ENCODE measurements around the gene M6PR. TPM values are rescaled to one million over a fixed set of nuclear protein-coding genes. Genes with fewer than 3 reads are reported as not detected.

M6PR gene
- polyA plus RNA-seq, 1 donor from 2014 or later: 52.8 TPM

DNA sequence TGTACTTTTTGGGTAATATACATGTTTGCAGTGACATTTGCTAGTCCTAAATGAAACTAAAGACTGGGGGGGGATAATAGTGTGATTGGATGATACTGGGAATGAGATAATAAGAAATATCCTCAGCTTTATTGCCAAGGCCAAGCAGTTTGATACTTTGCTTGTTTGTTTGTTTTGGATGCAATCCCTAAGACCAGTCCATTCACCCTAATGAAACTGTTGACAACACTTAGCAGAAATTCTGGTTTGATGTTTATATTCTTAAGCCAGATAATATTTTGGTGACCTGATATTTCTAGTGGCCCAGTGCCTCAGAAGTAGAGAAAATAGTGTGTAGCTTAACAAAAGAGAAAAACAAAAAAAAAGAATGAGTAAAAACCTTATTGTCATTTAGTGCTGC lies 33.3 kb downstream of the M6PR start:
- no peak for TF ChIP-seq RAD21 (conservative IDR thresholded peaks at IDR 0.05)
- no peak for TF ChIP-seq MXI1 (conservative IDR thresholded peaks at IDR 0.05; ENCODE audit: poor library complexity, severe bottlenecking)
- no peak for TF ChIP-seq TAF1 (IDR thresholded peaks at IDR 0.05; ENCODE audit: low read depth)
- TF ChIP-seq, protein P1, sequence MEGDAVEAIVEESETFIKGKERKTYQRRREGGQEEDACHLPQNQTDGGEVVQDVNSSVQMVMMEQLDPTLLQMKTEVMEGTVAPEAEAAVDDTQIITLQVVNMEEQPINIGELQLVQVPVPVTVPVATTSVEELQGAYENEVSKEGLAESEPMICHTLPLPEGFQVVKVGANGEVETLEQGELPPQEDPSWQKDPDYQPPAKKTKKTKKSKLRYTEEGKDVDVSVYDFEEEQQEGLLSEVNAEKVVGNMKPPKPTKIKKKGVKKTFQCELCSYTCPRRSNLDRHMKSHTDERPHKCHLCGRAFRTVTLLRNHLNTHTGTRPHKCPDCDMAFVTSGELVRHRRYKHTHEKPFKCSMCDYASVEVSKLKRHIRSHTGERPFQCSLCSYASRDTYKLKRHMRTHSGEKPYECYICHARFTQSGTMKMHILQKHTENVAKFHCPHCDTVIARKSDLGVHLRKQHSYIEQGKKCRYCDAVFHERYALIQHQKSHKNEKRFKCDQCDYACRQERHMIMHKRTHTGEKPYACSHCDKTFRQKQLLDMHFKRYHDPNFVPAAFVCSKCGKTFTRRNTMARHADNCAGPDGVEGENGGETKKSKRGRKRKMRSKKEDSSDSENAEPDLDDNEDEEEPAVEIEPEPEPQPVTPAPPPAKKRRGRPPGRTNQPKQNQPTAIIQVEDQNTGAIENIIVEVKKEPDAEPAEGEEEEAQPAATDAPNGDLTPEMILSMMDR (IDR thresholded peaks at IDR 0.05; ENCODE audit: poor library complexity, severe bottlenecking): no peak
- TF ChIP-seq, protein P2, sequence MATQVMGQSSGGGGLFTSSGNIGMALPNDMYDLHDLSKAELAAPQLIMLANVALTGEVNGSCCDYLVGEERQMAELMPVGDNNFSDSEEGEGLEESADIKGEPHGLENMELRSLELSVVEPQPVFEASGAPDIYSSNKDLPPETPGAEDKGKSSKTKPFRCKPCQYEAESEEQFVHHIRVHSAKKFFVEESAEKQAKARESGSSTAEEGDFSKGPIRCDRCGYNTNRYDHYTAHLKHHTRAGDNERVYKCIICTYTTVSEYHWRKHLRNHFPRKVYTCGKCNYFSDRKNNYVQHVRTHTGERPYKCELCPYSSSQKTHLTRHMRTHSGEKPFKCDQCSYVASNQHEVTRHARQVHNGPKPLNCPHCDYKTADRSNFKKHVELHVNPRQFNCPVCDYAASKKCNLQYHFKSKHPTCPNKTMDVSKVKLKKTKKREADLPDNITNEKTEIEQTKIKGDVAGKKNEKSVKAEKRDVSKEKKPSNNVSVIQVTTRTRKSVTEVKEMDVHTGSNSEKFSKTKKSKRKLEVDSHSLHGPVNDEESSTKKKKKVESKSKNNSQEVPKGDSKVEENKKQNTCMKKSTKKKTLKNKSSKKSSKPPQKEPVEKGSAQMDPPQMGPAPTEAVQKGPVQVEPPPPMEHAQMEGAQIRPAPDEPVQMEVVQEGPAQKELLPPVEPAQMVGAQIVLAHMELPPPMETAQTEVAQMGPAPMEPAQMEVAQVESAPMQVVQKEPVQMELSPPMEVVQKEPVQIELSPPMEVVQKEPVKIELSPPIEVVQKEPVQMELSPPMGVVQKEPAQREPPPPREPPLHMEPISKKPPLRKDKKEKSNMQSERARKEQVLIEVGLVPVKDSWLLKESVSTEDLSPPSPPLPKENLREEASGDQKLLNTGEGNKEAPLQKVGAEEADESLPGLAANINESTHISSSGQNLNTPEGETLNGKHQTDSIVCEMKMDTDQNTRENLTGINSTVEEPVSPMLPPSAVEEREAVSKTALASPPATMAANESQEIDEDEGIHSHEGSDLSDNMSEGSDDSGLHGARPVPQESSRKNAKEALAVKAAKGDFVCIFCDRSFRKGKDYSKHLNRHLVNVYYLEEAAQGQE (IDR thresholded peaks at IDR 0.05; ENCODE audit: borderline replicate concordance): no peak
- TF ChIP-seq EZH2 (IDR thresholded peaks at IDR 0.05; ENCODE audit: borderline replicate concordance, insufficient read depth, low read length, poor library complexity, severe bottlenecking): no peak
- no peak for TF ChIP-seq POLR2AphosphoS5 (IDR thresholded peaks at IDR 0.05)
- no peak for TF ChIP-seq SMC3 (conservative IDR thresholded peaks at IDR 0.05; ENCODE audit: poor library complexity)
- TF ChIP-seq EP300 (conservative IDR thresholded peaks at IDR 0.05; ENCODE audit: poor library complexity, severe bottlenecking): no peak
- Histone ChIP-seq H3K4me2 (ENCODE audit: low read length) (peak overlapping the region; percentile 79), H3K9me2 (ENCODE audit: insufficient read depth, low read length) (no peaks in the 10 kb centered on the region), H3K9me3 (ENCODE audit: low read length) (no peaks in the 10 kb centered on the region), H3K27ac (ENCODE audit: low read length) (no peak overlapping the region), H3K4me3 (ENCODE audit: low read length) (peak overlapping the region; percentile 81), H2AFZ (ENCODE audit: low read depth, low read length) (no peak overlapping the region), H3F3A (ENCODE audit: insufficient read depth, low read length, poor library complexity, severe bottlenecking) (no peaks in the 10 kb centered on the region), H4K20me1 (ENCODE audit: insufficient read depth) (no peaks in the 10 kb centered on the region), H3K27me3 (ENCODE audit: insufficient read depth, low read depth, low read length) (no peaks in the 10 kb centered on the region), H3K79me2 (replicated peaks; ENCODE audit: insufficient read depth, low read length) (peaks cover 32% of the 10 kb centered on the region), H3K9ac (ENCODE audit: low read length) (peak overlapping the region; percentile 82), H3K36me3 (ENCODE audit: insufficient read depth, low read length) (no peaks in the 10 kb centered on the region)

DNA sequence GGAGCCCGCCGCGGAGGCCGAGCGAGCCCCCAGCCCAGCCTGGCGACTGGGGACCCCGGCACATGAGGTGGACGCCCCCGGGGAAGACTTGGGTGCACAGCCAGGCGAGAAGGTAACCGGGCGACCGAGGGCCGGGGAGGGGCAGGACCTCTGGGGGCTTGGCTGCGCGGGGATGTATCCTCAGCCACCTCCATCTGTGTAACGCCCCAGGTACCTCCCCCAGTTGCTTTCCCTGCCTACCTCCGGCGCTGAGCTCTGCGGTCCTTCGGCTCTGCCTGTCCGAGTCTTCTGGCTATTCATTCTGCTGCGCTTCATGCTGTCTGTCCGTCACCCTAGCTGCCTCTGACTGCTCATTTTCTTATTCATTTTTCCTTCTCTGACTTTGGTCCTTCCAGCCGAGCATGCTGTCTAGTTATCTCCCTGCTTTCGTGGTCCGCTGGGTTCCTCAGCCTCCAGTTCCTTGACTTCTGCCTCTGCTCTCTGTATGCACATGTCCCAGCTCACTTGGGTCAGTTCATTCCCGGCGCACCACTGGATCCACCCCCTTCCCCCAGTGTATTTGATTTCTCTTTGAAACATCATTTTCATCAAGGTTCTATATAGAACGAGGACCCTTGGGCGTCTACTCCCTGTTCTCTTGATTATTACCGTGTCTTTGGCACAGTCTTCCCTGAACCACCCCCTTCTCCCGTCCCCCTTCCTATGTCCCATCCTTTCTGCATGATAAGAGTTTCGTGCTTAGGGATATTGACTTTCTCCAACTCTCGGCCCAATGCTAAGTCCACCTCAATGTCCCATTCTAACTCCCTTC lies 34.5 kb downstream of the M6PR start:
- Histone ChIP-seq H3K27ac (ENCODE audit: low read length) (peak overlapping the region; percentile 82), H3K27me3 (ENCODE audit: insufficient read depth, low read depth, low read length) (no peaks in the 10 kb centered on the region), H3K36me3 (ENCODE audit: insufficient read depth, low read length) (no peaks in the 10 kb centered on the region), H3K4me2 (ENCODE audit: low read length) (peak overlapping the region; percentile 79), H3K9me3 (ENCODE audit: low read length) (no peaks in the 10 kb centered on the region), H2AFZ (ENCODE audit: low read depth, low read length) (peak overlapping the region; percentile 78), H3K79me2 (replicated peaks; ENCODE audit: insufficient read depth, low read length) (peaks cover 36% of the 10 kb centered on the region), H3K4me3 (ENCODE audit: low read length) (peak overlapping the region; percentile 81), H3K9me2 (ENCODE audit: insufficient read depth, low read length) (no peaks in the 10 kb centered on the region), H3K9ac (ENCODE audit: low read length) (peak overlapping the region; percentile 82), H4K20me1 (ENCODE audit: insufficient read depth) (no peaks in the 10 kb centered on the region), H3F3A (ENCODE audit: insufficient read depth, low read length, poor library complexity, severe bottlenecking) (no peaks in the 10 kb centered on the region)
- no peak for TF ChIP-seq EP300 (conservative IDR thresholded peaks at IDR 0.05; ENCODE audit: poor library complexity, severe bottlenecking)
- peak; percentile 38 for TF ChIP-seq SMC3 (conservative IDR thresholded peaks at IDR 0.05; ENCODE audit: poor library complexity)
- TF ChIP-seq, protein P2 (IDR thresholded peaks at IDR 0.05; ENCODE audit: borderline replicate concordance): no peak
- peak; percentile 82 for TF ChIP-seq MXI1 (conservative IDR thresholded peaks at IDR 0.05; ENCODE audit: poor library complexity, severe bottlenecking)
- TF ChIP-seq POLR2AphosphoS5 (IDR thresholded peaks at IDR 0.05): no peak
- peak; percentile 24 for TF ChIP-seq RAD21 (conservative IDR thresholded peaks at IDR 0.05)
- no peak for TF ChIP-seq TAF1 (IDR thresholded peaks at IDR 0.05; ENCODE audit: low read depth)
